NB4 (cell line): ENCODE data around the gene MYO6.

Source experiments
- CTCF ChIP-seq: IDR thresholded peaks from one replicate; pipeline ENCODE4 v1.5.1; 2012; ENCODE audit warnings: low read depth, low read length
- MAX ChIP-seq: IDR thresholded peaks from 2 replicates; pipeline ENCODE4 v1.6.1; 2011; ENCODE audit warnings: low read depth, low read length
- POLR2A ChIP-seq: IDR thresholded peaks from 2 replicates; pipeline ENCODE4 v1.6.1; 2011; ENCODE audit warnings: mild to moderate bottlenecking; ENCODE audit not compliant: insufficient read length; ENCODE audit errors: extremely low read depth

DNA sequence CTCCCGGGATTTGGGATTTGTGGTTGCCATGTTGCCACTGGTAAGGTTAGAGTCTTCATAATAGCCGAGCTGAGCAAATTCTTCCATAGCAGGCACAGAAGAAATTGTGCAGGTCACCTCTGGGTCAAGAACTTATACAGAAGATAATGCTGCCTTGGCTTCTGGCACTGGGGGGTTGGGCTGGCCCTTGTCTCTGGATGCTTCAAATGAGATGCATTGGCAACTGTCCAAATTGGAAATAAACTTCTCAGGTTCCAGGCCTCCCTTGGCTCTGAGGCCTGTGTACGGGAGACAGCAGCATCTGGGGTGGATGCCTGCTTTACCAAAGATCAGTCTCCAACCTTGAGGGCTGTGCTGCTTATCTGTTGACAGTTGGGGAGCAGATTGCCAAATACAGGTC is 26.2 kb downstream of the MYO6 start:
- TF ChIP-seq CTCF (no peak), POLR2A (no peak), MAX (no peak)
